GM21381 (cell line): ENCODE measurements around the gene ARID5A.

Experiments used
- ATAC-seq: cut with Tn5 transposase; IDR thresholded peaks from one replicate; pipeline ENCODE4 v1.9.1; 2021; ENCODE audit warnings: mild to moderate bottlenecking, moderate library complexity; ENCODE audit not compliant: unreplicated experiment

The ARID5A gene

GRCh38 chr2:96506016-96506906 lies 30.3 kb upstream of the ARID5A start:
- ATAC-seq, result no peak

GRCh38 chr2:96506907-96507240 lies 29.7 kb upstream of the ARID5A start:
- ATAC-seq, result no peak

- peak; percentile 42 for ATAC-seq
Observed at GRCh38 chr2:96507957-96508520, 28.5 kb upstream of the ARID5A start.

GRCh38 chr2:96508521-96509113 lies 27.9 kb upstream of the ARID5A start:
- no peak for ATAC-seq

GRCh38 chr2:96509114-96509846 lies 27.3 kb upstream of the ARID5A start:
- ATAC-seq, result peak; percentile 62

- ATAC-seq, result no peak
Observed at GRCh38 chr2:96509847-96510230, 26.7 kb upstream of the ARID5A start.

- ATAC-seq, result no peak
Observed at GRCh38 chr2:96510931-96511595, 25.5 kb upstream of the ARID5A start.

GRCh38 chr2:96511851-96512250 lies 24.7 kb upstream of the ARID5A start:
- no peak for ATAC-seq

GRCh38 chr2:96512341-96512740 lies 24.2 kb upstream of the ARID5A start:
- ATAC-seq, result no peak

- ATAC-seq, result no peak
Observed at GRCh38 chr2:96514521-96514920, 22.0 kb upstream of the ARID5A start.

- ATAC-seq, result no peak
Observed at GRCh38 chr2:96517079-96517478, 19.5 kb upstream of the ARID5A start.

GRCh38 chr2:96520231-96520630 lies 16.3 kb upstream of the ARID5A start:
- no peak for ATAC-seq

GRCh38 chr2:96520697-96521096 lies 15.9 kb upstream of the ARID5A start:
- ATAC-seq, result no peak

- ATAC-seq, result no peak
Observed at GRCh38 chr2:96521219-96521618, 15.3 kb upstream of the ARID5A start.

GRCh38 chr2:96522304-96523203 lies 14.0 kb upstream of the ARID5A start:
- ATAC-seq, result no peak

- ATAC-seq, result no peak
Observed at GRCh38 chr2:96523659-96524481, 12.7 kb upstream of the ARID5A start.

GRCh38 chr2:96524482-96525210 lies 11.9 kb upstream of the ARID5A start:
- ATAC-seq, result no peak

- ATAC-seq, result no peak
Observed at GRCh38 chr2:96525211-96525507, 11.4 kb upstream of the ARID5A start.
